CD4-positive, alpha-beta T cell (primary cell): ENCODE measurements around the gene DCST2. TPM values are rescaled to one million over a fixed set of nuclear protein-coding genes. Genes with fewer than 3 reads are reported as not detected.

ENCODE experiments used
- ATAC-seq: fragments of 200-7000 bp; cut with Tn5 transposase; one replicate; pipeline ENCODE4 v1.10.0; 2022; ENCODE audit warnings: mild to moderate bottlenecking; ENCODE audit not compliant: poor library complexity
- CTCF ChIA-PET: fragments of 350-600 bp; sonication (Branson Sonifier 250); formaldehyde crosslinking; loops from one replicate; lab custom pipeline; 2021; ENCODE audit warnings: antibody characterized with exemption, inconsistent platforms; lab: Charles Lee
- POLR2A ChIA-PET: fragments of 350-600 bp; sonication (Branson Sonifier 250); formaldehyde crosslinking; loops from one replicate; lab custom pipeline; 2021; ENCODE audit warnings: antibody characterized with exemption, inconsistent platforms; lab: Charles Lee
- DNase-seq, 14 experiments: peaks; one replicate each; pipeline ENCODE4 v3.0.0-alpha.2; 2013 to 2020; ENCODE audit warnings: mixed read lengths in 2 of 14
- H3K27ac ChIP-seq, 2 donors: one replicate each; pipeline versions ENCODE4 v1.5.1 to v1.7.0; 2013; ENCODE audit warnings: low read length in 2 of 2, low read depth in 1 of 2, mild to moderate bottlenecking in 1 of 2
- H3K27me3 ChIP-seq, 2 experiments: 1 replicate in 1 of 2; 2 replicates in 1 of 2; pipeline versions ENCODE4 v1.6.1 to v1.7.0; 2013; ENCODE audit warnings: low read length in 2 of 2, control low read depth in 1 of 2, mild to moderate bottlenecking in 1 of 2, moderate library complexity in 1 of 2; ENCODE audit not compliant: insufficient read depth in 2 of 2, control insufficient read depth in 1 of 2
- H3K36me3 ChIP-seq: one replicate; pipeline ENCODE4 v1.6.1; 2013; ENCODE audit warnings: low read length, control low read depth; ENCODE audit not compliant: insufficient read depth
- H3K4me1 ChIP-seq: one replicate; pipeline ENCODE4 v1.6.1; 2013; ENCODE audit warnings: low read length, control low read depth; ENCODE audit not compliant: insufficient read depth
- H3K4me3 ChIP-seq: one replicate; pipeline ENCODE4 v1.5.1; 2013; ENCODE audit warnings: mild to moderate bottlenecking, low read length, moderate library complexity
- H3K9me3 ChIP-seq, 2 experiments: 1 replicate in 1 of 2; 2 replicates in 1 of 2; pipeline versions ENCODE4 v1.6.1 to v1.7.0; 2013; ENCODE audit warnings: low read length in 2 of 2, mild to moderate bottlenecking in 2 of 2, control low read depth in 1 of 2, moderate library complexity in 1 of 2; ENCODE audit not compliant: control insufficient read depth in 1 of 2, insufficient read depth in 1 of 2
- H3K27ac Mint-ChIP-seq: one replicate; pipeline ENCODE4 v1.8.0; 2020; ENCODE audit warnings: mixed read lengths
- H3K27me3 Mint-ChIP-seq: one replicate; pipeline ENCODE4 v1.8.0; 2021; ENCODE audit warnings: mixed read lengths
- H3K36me3 Mint-ChIP-seq: one replicate; pipeline ENCODE4 v1.8.0; 2021; ENCODE audit warnings: low read depth, mixed read lengths
- H3K4me1 Mint-ChIP-seq: one replicate; pipeline ENCODE4 v1.8.0; 2021; ENCODE audit warnings: low read depth, mixed read lengths
- H3K4me3 Mint-ChIP-seq: one replicate; pipeline ENCODE4 v1.8.0; 2020; ENCODE audit warnings: mild to moderate bottlenecking, mixed read lengths
- H3K9me3 Mint-ChIP-seq: one replicate; pipeline ENCODE4 v1.8.0; 2020; ENCODE audit warnings: mixed read lengths
- CTCF ChIP-seq: fragments of 200-600 bp; IDR thresholded peaks from one replicate; pipeline ENCODE4 v1.8.0; 2022; ENCODE audit warnings: antibody characterized with exemption, mild to moderate bottlenecking
- intact Hi-C, 2 experiments: fragments of 100-400 bp; cut with DNase I in 1 of 2; cut with micrococcal nuclease in 1 of 2; formaldehyde crosslinking; loops; one replicate each; pipeline versions ENCODE4 v1.15.1 to v1.9.0; 2023 to 2025; cut with DNase I, micrococcal nuclease
- total RNA-seq, 174 experiments: library from RNA in 2 of 174; stranded (reverse) in 2 of 174; gene quantifications; one replicate each; pipeline ENCODE4 v1.2.3 and lab custom pipeline; 2021 to 2026

Gene DCST2
- total RNA-seq, 2 experiments from 2014 or later = 1.4 to 2.2 TPM

GRCh38 chr1:155044812-155045657, 11.5 kb upstream of the DCST2 start:
- ATAC-seq (peak; percentile 93), DNase-seq (peak; percentile 42 to 85 (median 52))
- H3K4me3 Mint-ChIP-seq = no peak overlapping the region
- Histone ChIP-seq H3K36me3 (no peaks in the 10 kb centered on the region), H3K27me3 (no peaks in the 10 kb centered on the region), H3K4me1 (peaks cover 7% of the 10 kb centered on the region), H3K9me3 (no peaks in the 10 kb centered on the region), H3K4me3 (no peak overlapping the region), H3K27ac (no peak overlapping the region)
- intact Hi-C loops = loop anchor here (1.0 to 5.0 kb wide), 3 partner anchors 16 to 122 kb away; no protein-coding TSS in a partner anchor
- no peaks in the 10 kb centered on the region for H3K36me3 Mint-ChIP-seq
- H3K9me3 Mint-ChIP-seq = no peaks in the 10 kb centered on the region
- CTCF ChIA-PET = interaction anchor here (0.7 to 3.5 kb wide), 11 partner anchors 9 to 375 kb away, joined by 3 to 38 read pairs (median 3); partner anchors contain the start of genes EFNA4 and FLAD1
- H3K27ac Mint-ChIP-seq = no peak overlapping the region
- peak; percentile 72 for TF ChIP-seq CTCF
- H3K27me3 Mint-ChIP-seq = no peaks in the 10 kb centered on the region
- H3K4me1 Mint-ChIP-seq = peaks cover 9% of the 10 kb centered on the region
- POLR2A ChIA-PET = interaction anchor here (1.2 kb wide), 1 partner anchor 90 kb away, joined by 3 read pairs; no protein-coding TSS in a partner anchor

- no peaks in the 10 kb centered on the region for H3K27me3 ChIP-seq
- H3K27me3 Mint-ChIP-seq = no peaks in the 10 kb centered on the region
- H3K36me3 Mint-ChIP-seq = no peaks in the 10 kb centered on the region
- H3K36me3 ChIP-seq = no peaks in the 10 kb centered on the region
- no peak overlapping the region for H3K4me3 ChIP-seq
- H3K4me1 ChIP-seq = peaks cover 4% of the 10 kb centered on the region
- TF ChIP-seq CTCF = no peak
- ChIA-PET CTCF (interaction anchor here (0.7 to 3.5 kb wide), 11 partner anchors 10 to 375 kb away, joined by 3 to 38 read pairs (median 4); partner anchors contain the start of genes EFNA4 and FLAD1), POLR2A (interaction anchor here (0.6 to 1.2 kb wide), 2 partner anchors 20 to 89 kb away, joined by 3 read pairs; no protein-coding TSS in a partner anchor)
- intact Hi-C loops = no loop called here
- no peak overlapping the region for H3K27ac ChIP-seq
- no peaks in the 10 kb centered on the region for H3K9me3 ChIP-seq
- H3K9me3 Mint-ChIP-seq = no peaks in the 10 kb centered on the region
- ATAC-seq (no peak), DNase-seq (no peak)
- H3K4me1 Mint-ChIP-seq = peaks cover 9% of the 10 kb centered on the region
- no peak overlapping the region for H3K4me3 Mint-ChIP-seq
- no peak overlapping the region for H3K27ac Mint-ChIP-seq
Measured at GRCh38 chr1:155044365-155044764, 10.8 kb upstream of the DCST2 start.

- no peak for DNase-seq
- no peaks in the 10 kb centered on the region for H3K27me3 ChIP-seq
- POLR2A ChIA-PET = interaction anchor here (0.6 to 1.2 kb wide), 3 partner anchors 21 to 545 kb away, joined by 3 read pairs; no protein-coding TSS in a partner anchor
- H3K36me3 ChIP-seq = no peaks in the 10 kb centered on the region
- ATAC-seq = no peak
- no peak overlapping the region for H3K4me3 Mint-ChIP-seq
- no peak overlapping the region for H3K27ac ChIP-seq
- CTCF ChIA-PET = interaction anchor here (0.7 to 3.5 kb wide), 7 partner anchors 17 to 124 kb away, joined by 3 to 38 read pairs (median 7); partner anchors contain the start of genes EFNA4 and FLAD1
- H3K4me1 Mint-ChIP-seq = peaks cover 9% of the 10 kb centered on the region
- no peaks in the 10 kb centered on the region for H3K9me3 ChIP-seq
- H3K9me3 Mint-ChIP-seq = no peaks in the 10 kb centered on the region
- no peaks in the 10 kb centered on the region for H3K27me3 Mint-ChIP-seq
- H3K36me3 Mint-ChIP-seq = no peaks in the 10 kb centered on the region
- H3K4me3 ChIP-seq = no peak overlapping the region
- H3K4me1 ChIP-seq = peaks cover 4% of the 10 kb centered on the region
- H3K27ac Mint-ChIP-seq = no peak overlapping the region
- intact Hi-C loops = no loop called here
- TF ChIP-seq CTCF = no peak
Measured at GRCh38 chr1:155043793-155044192, 10.2 kb upstream of the DCST2 start.
